Keratinocyte (primary cell): ENCODE measurements around the gene GNA15. TPM values are rescaled to one million over a fixed set of nuclear protein-coding genes. Genes with fewer than 3 reads are reported as not detected.

Experiments used
- DNase-seq: peaks from one replicate; pipeline ENCODE4 v3.0.0-alpha.2; 2011; ENCODE audit warnings: low read depth, missing footprints, low spot score
- FAIRE-seq: peaks from 2 replicates; lab custom pipeline; 2011; peaks lifted over from hg19 to GRCh38; lab: Jason Lieb, UNC
- H2AFZ ChIP-seq: 2 replicates; pipeline ENCODE4 v1.6.0; 2012; ENCODE audit warnings: low read length, control low read depth, inconsistent platforms; ENCODE audit not compliant: control insufficient read depth
- H3K27ac ChIP-seq: 2 replicates; pipeline ENCODE4 v1.5.1; 2011; ENCODE audit warnings: low read length; ENCODE audit not compliant: control insufficient read depth, insufficient read depth
- H3K27me3 ChIP-seq: 3 replicates; pipeline ENCODE4 v1.6.0; 2011; ENCODE audit warnings: low read length; ENCODE audit not compliant: control insufficient read depth, insufficient read depth; ENCODE audit errors: extremely low read depth
- H3K36me3 ChIP-seq, 2 experiments: 2 replicates in 1 of 2; 3 replicates in 1 of 2; pipeline ENCODE4 v1.5.1; 2011; ENCODE audit warnings: low read length in 2 of 2, mild to moderate bottlenecking in 1 of 2; ENCODE audit not compliant: control insufficient read depth in 2 of 2, insufficient read depth in 2 of 2; ENCODE audit errors: extremely low read depth in 1 of 2
- H3K4me1 ChIP-seq: 3 replicates; pipeline ENCODE4 v1.5.1; 2011; ENCODE audit warnings: low read length; ENCODE audit not compliant: control insufficient read depth, insufficient read depth; ENCODE audit errors: extremely low read depth
- H3K4me2 ChIP-seq: 3 replicates; pipeline ENCODE4 v1.6.0; 2011; ENCODE audit warnings: low read depth, low read length; ENCODE audit not compliant: control insufficient read depth, insufficient read depth; ENCODE audit errors: extremely low read depth
- H3K4me3 ChIP-seq, 3 experiments: fragments of 200-600 bp in 1 of 3; sonication (generic) in 1 of 3; 2 replicates in 2 of 3; 3 replicates in 1 of 3; pipeline ENCODE4 v1.5.1; 2011 to 2016; ENCODE audit warnings: low read length in 3 of 3, mild to moderate bottlenecking in 3 of 3, control low read depth in 2 of 3, inconsistent platforms in 1 of 3, low read depth in 1 of 3, mixed read lengths in 1 of 3, mixed run types in 1 of 3, moderate library complexity in 1 of 3; ENCODE audit not compliant: control insufficient read depth in 2 of 3, insufficient read depth in 2 of 3; ENCODE audit errors: extremely low read depth in 1 of 3
- H3K79me2 ChIP-seq: 2 replicates; pipeline ENCODE4 v1.6.0; 2012; ENCODE audit warnings: low read length; ENCODE audit not compliant: control insufficient read depth, insufficient read depth
- H3K9ac ChIP-seq: 3 replicates; pipeline ENCODE4 v1.6.0; 2011; ENCODE audit warnings: low read length; ENCODE audit not compliant: control insufficient read depth, insufficient read depth; ENCODE audit errors: extremely low read depth
- H3K9me1 ChIP-seq: 3 replicates; pipeline ENCODE4 v1.6.0; 2011; ENCODE audit warnings: low read length; ENCODE audit not compliant: control insufficient read depth, insufficient read depth; ENCODE audit errors: extremely low read depth
- H3K9me3 ChIP-seq: 2 replicates; pipeline ENCODE4 v1.5.1; 2012; ENCODE audit warnings: low read depth, low read length; ENCODE audit not compliant: control insufficient read depth
- H4K20me1 ChIP-seq: 3 replicates; pipeline ENCODE4 v1.6.0; 2011; ENCODE audit warnings: low read length; ENCODE audit not compliant: control insufficient read depth, insufficient read depth; ENCODE audit errors: extremely low read depth
- EZH2 ChIP-seq: IDR thresholded peaks from one replicate; pipeline ENCODE4 v1.6.1; 2012; ENCODE audit warnings: inconsistent platforms, mild to moderate bottlenecking, low read length, moderate library complexity
- dilution Hi-C: fragments of 300-500 bp; cut with MboI; formaldehyde crosslinking; loops from one replicate; pipeline ENCODE4 v1.7.0; 2020; ENCODE audit warnings: low sequenced_read_pairs; ENCODE audit not compliant: extremely low pct_ligation_motif_present
- polyA plus RNA-seq, 5 experiments: library from polyadenylated mRNA; depleted of rRNA in 3 of 5; stranded (reverse) in 3 of 5; stranded (forward) in 1 of 5; unstranded in 1 of 5; fragments of >200 nt; gene quantifications; 1 replicate in 1 of 5; 2 replicates in 3 of 5; 3 replicates in 1 of 5; pipeline versions ENCODE4 v1.2.1 to v1.2.3, GENCODE V29; 2011 to 2012; ENCODE audit warnings: missing spikeins in 2 of 5, low read depth in 1 of 5, low replicate concordance in 1 of 5
- TF ChIP-seq, protein P1 (sequence below), 3 experiments: IDR thresholded peaks in 1 of 3; conservative IDR thresholded peaks in 1 of 3; optimal IDR thresholded peaks in 1 of 3; 2 replicates in 2 of 3; 3 replicates in 1 of 3; pipeline versions ENCODE3 to v1.5.1; 2011; ENCODE audit warnings: low read length in 3 of 3, mild to moderate bottlenecking in 3 of 3, moderate library complexity in 2 of 3, control low read depth in 1 of 3, inconsistent platforms in 1 of 3; ENCODE audit not compliant: insufficient read depth in 2 of 3; ENCODE audit errors: extremely low read depth in 1 of 3

Gene GNA15
- polyA plus RNA-seq, 1 donor (not counting 4 experiments of a cell fraction or from before 2014, with no cell fraction given) = 60.0 TPM

DNA sequence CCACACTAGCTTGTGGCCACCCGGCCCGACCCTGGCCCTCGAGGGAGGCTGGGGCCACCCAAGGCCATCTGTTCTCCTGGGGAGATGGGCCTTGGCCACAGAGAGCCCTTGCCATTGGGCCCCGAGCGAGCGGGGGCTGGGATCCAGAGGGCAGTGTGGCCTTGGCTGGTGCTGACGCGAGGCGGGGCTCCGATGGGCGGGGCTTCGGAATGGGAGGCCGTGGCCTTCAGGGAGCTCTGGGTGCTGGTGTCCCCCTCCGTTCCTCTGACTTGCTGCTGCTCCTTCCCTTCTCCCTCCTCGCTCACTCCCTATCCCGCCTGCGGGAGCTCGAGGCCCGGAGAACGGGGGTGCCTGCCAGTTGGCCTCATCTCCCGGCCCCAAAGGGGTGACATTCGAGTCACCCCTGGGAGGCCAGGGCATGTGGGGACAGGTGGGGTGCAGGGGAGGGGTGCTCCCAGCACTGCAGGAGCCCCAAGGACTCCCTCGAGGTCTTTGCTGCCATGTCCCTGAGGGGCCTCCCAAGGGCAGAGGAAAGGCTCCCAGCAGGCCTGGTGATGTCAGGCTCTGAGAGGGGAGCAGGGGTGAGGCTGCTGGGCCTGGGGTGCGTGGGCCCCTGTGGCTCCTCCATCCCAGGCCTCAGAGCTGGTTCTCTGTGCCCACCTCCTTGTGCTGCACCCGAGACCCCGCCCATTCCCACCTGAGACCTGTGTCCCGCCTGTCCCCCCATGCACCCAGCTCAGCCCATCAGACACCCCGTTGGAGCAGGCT, 54.1 kb downstream of the GNA15 start:
- H3K9me3 ChIP-seq = no peaks in the 10 kb centered on the region
- H3K9ac ChIP-seq = no peak overlapping the region
- no peaks in the 10 kb centered on the region for H3K9me1 ChIP-seq
- FAIRE-seq = no peak
- DNase-seq = no peak
- peaks cover 22% of the 10 kb centered on the region for H4K20me1 ChIP-seq
- H3K36me3 ChIP-seq = peaks cover 7 to 16% of the 10 kb centered on the region in 2 experiments
- H2AFZ ChIP-seq = no peak overlapping the region
- H3K4me2 ChIP-seq = no peak overlapping the region
- no peak overlapping the region for H3K27ac ChIP-seq
- TF ChIP-seq, protein P1, sequence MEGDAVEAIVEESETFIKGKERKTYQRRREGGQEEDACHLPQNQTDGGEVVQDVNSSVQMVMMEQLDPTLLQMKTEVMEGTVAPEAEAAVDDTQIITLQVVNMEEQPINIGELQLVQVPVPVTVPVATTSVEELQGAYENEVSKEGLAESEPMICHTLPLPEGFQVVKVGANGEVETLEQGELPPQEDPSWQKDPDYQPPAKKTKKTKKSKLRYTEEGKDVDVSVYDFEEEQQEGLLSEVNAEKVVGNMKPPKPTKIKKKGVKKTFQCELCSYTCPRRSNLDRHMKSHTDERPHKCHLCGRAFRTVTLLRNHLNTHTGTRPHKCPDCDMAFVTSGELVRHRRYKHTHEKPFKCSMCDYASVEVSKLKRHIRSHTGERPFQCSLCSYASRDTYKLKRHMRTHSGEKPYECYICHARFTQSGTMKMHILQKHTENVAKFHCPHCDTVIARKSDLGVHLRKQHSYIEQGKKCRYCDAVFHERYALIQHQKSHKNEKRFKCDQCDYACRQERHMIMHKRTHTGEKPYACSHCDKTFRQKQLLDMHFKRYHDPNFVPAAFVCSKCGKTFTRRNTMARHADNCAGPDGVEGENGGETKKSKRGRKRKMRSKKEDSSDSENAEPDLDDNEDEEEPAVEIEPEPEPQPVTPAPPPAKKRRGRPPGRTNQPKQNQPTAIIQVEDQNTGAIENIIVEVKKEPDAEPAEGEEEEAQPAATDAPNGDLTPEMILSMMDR (optimal IDR thresholded peaks at IDR 0.05 in 1 of 3, IDR thresholded peaks at IDR 0.05 in 1 of 3, conservative IDR thresholded peaks at IDR 0.05 in 1 of 3; ENCODE audit: extremely low read depth in 1 of 3, insufficient read depth in 2 of 3, low read length in 3 of 3) = no peak
- TF ChIP-seq EZH2 = no peak
- peaks cover 78% of the 10 kb centered on the region for H3K79me2 ChIP-seq
- no peaks in the 10 kb centered on the region for H3K27me3 ChIP-seq
- H3K4me1 ChIP-seq = peaks cover 17% of the 10 kb centered on the region
- dilution Hi-C loops = no loop called here
- H3K4me3 ChIP-seq = no peak overlapping the region

DNA sequence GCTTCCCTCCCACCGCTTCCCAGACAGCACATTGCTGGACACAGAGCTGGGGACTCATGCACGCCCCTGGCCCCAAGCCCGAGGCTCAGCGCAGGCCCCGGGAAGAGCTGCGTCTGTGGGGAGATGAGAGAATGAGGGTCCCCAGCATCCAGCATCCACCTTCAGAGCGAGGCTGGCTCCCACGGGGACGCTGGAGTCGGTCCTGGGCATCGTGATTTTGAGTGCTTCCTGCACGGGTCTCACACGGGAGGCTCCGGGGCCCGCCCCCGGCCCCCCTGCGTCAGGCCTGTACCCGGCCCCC, 54.6 kb downstream of the GNA15 start:
- TF ChIP-seq EZH2 = no peak
- TF ChIP-seq, protein P1 (optimal IDR thresholded peaks at IDR 0.05 in 1 of 3, IDR thresholded peaks at IDR 0.05 in 1 of 3, conservative IDR thresholded peaks at IDR 0.05 in 1 of 3; ENCODE audit: extremely low read depth in 1 of 3, insufficient read depth in 2 of 3, low read length in 3 of 3) = no peak
- FAIRE-seq (no peak), DNase-seq (no peak)
- H3K27me3 ChIP-seq = no peaks in the 10 kb centered on the region
- no peak overlapping the region for H3K4me3 ChIP-seq
- peaks cover 7 to 16% of the 10 kb centered on the region in 2 experiments for H3K36me3 ChIP-seq
- dilution Hi-C loops = no loop called here
- peaks cover 16% of the 10 kb centered on the region for H3K4me1 ChIP-seq
- H3K4me2 ChIP-seq = no peak overlapping the region
- peaks cover 22% of the 10 kb centered on the region for H4K20me1 ChIP-seq
- H3K79me2 ChIP-seq = peaks cover 78% of the 10 kb centered on the region
- H2AFZ ChIP-seq = no peak overlapping the region
- H3K9me1 ChIP-seq = no peaks in the 10 kb centered on the region
- no peak overlapping the region for H3K27ac ChIP-seq
- H3K9me3 ChIP-seq = no peaks in the 10 kb centered on the region
- no peak overlapping the region for H3K9ac ChIP-seq
